ENCODE results near the gene NAA30. TPM values are rescaled to one million over a fixed set of nuclear protein-coding genes. Genes with fewer than 3 reads are reported as not detected.

Gene NAA30
- total RNA-seq, 1 donor from 2014 or later = 12.1 TPM

GRCh38 chr14:57390806-57391516 is 575 bp downstream of the NAA30 start:
- intact Hi-C loops (cut with DNase I) = no loop called here
- peak; percentile 74 for ATAC-seq
- DNase-seq = peak; percentile 76
- H3K36me3 ChIP-seq = no peaks in the 10 kb centered on the region
- H3K27ac ChIP-seq = peak overlapping the region; percentile 78
- H3K9me3 ChIP-seq = no peaks in the 10 kb centered on the region
- no peaks in the 10 kb centered on the region for H3K27me3 ChIP-seq
- H3K4me1 ChIP-seq = peaks cover 20% of the 10 kb centered on the region
- no peak for TF ChIP-seq CTCF (IDR thresholded peaks at IDR 0.05)
- peak overlapping the region; percentile 89 for H3K4me3 ChIP-seq

GRCh38 chr14:57391517-57392195 is 1.3 kb downstream of the NAA30 start:
- H3K4me1 ChIP-seq = peaks cover 20% of the 10 kb centered on the region
- no peak for TF ChIP-seq CTCF (IDR thresholded peaks at IDR 0.05)
- no peaks in the 10 kb centered on the region for H3K27me3 ChIP-seq
- H3K9me3 ChIP-seq = no peaks in the 10 kb centered on the region
- DNase-seq (no peak), ATAC-seq (no peak)
- H3K27ac ChIP-seq = peak overlapping the region; percentile 78
- intact Hi-C loops (cut with DNase I) = no loop called here
- peaks cover under 1% of the 10 kb centered on the region for H3K36me3 ChIP-seq
- peak overlapping the region; percentile 89 for H3K4me3 ChIP-seq

- ATAC-seq (no peak), DNase-seq (no peak)
- intact Hi-C loops (cut with DNase I) = no loop called here
- peaks cover 20% of the 10 kb centered on the region for H3K4me1 ChIP-seq
- no peaks in the 10 kb centered on the region for H3K9me3 ChIP-seq
- H3K36me3 ChIP-seq = peaks cover 12% of the 10 kb centered on the region
- peak overlapping the region; percentile 89 for H3K4me3 ChIP-seq
- H3K27me3 ChIP-seq = no peaks in the 10 kb centered on the region
- TF ChIP-seq CTCF (IDR thresholded peaks at IDR 0.05) = no peak
- H3K27ac ChIP-seq = no peak overlapping the region
Measured at GRCh38 chr14:57392830-57393229, 2.4 kb downstream of the NAA30 start.

GRCh38 chr14:57400556-57401494 is 10.4 kb downstream of the NAA30 start:
- H3K36me3 ChIP-seq = peaks cover 31% of the 10 kb centered on the region
- H3K27me3 ChIP-seq = no peaks in the 10 kb centered on the region
- no peak overlapping the region for H3K27ac ChIP-seq
- TF ChIP-seq CTCF (IDR thresholded peaks at IDR 0.05) = no peak
- no peak for ATAC-seq
- H3K4me1 ChIP-seq = peaks cover 6% of the 10 kb centered on the region
- H3K9me3 ChIP-seq = no peaks in the 10 kb centered on the region
- no peak for DNase-seq
- no peak overlapping the region for H3K4me3 ChIP-seq
- intact Hi-C loops (cut with DNase I) = no loop called here

- H3K36me3 ChIP-seq = peaks cover 31% of the 10 kb centered on the region
- ATAC-seq (no peak), DNase-seq (no peak)
- H3K27ac ChIP-seq = no peak overlapping the region
- H3K4me1 ChIP-seq = peaks cover 6% of the 10 kb centered on the region
- H3K4me3 ChIP-seq = no peak overlapping the region
- TF ChIP-seq CTCF (IDR thresholded peaks at IDR 0.05) = no peak
- no peaks in the 10 kb centered on the region for H3K9me3 ChIP-seq
- H3K27me3 ChIP-seq = no peaks in the 10 kb centered on the region
- intact Hi-C loops (cut with DNase I) = no loop called here
Measured at GRCh38 chr14:57401501-57401900, 11.1 kb downstream of the NAA30 start.
